Gastrocnemius medialis (tissue), 4 donors: ENCODE results near the gene TFDP2.

Experiments used
- POLR2A ChIP-seq, 2 donors: fragments of 450-650 bp; IDR thresholded peaks; one replicate each; pipeline ENCODE4 v1.6.1; 2017; ENCODE audit warnings: antibody characterized with exemption in 2 of 2, mild to moderate bottlenecking in 2 of 2, moderate library complexity in 2 of 2
- TF ChIP-seq, protein P1 (sequence below), 5 experiments: fragments of 450-650 bp in 3 of 5; fragments of 200-600 bp in 2 of 5; sonication (generic) in 2 of 5; IDR thresholded peaks in 4 of 5; conservative IDR thresholded peaks in 1 of 5; 1 replicate in 4 of 5; 2 replicates in 1 of 5; pipeline ENCODE4 v1.5.1; 2016 to 2019; ENCODE audit warnings: antibody characterized with exemption in 5 of 5, mild to moderate bottlenecking in 3 of 5, moderate library complexity in 3 of 5

DNA sequence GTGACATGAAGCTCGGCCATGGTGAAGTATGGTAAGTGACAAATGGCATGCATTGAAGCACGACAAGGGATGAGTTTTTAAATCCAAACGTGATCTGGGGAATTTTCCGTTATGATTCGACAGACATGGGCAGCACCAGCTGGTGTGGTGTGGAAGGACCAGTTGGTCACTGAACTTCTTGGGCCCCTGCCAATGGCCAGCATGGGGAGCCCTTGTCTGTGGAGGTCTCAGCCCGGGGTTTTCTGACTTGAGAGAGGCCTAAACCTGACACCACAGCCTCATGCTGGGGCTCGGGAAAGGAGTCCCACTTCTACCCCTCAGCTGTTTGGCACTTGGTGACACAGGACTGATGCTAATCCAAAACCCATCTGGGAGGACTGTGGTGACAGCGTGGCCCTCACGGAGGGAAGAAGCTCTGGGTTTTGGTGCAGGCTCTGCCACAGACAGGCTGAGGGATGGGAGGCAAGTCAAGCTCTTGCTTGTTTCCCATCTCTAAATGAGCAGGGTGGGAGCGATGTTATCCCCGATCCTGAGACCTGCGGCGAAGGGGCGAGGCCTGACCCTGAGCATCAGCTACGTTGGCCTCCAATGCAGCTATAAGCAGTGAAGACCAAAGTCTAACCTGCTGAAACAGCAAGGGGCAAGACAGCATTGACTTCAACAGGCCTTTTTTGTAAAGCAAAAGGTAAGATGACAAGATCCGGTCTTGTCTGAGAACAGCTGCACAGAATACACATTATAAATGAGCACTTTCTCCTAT is 203.4 kb downstream of the TFDP2 start:
- TF ChIP-seq, protein P1, sequence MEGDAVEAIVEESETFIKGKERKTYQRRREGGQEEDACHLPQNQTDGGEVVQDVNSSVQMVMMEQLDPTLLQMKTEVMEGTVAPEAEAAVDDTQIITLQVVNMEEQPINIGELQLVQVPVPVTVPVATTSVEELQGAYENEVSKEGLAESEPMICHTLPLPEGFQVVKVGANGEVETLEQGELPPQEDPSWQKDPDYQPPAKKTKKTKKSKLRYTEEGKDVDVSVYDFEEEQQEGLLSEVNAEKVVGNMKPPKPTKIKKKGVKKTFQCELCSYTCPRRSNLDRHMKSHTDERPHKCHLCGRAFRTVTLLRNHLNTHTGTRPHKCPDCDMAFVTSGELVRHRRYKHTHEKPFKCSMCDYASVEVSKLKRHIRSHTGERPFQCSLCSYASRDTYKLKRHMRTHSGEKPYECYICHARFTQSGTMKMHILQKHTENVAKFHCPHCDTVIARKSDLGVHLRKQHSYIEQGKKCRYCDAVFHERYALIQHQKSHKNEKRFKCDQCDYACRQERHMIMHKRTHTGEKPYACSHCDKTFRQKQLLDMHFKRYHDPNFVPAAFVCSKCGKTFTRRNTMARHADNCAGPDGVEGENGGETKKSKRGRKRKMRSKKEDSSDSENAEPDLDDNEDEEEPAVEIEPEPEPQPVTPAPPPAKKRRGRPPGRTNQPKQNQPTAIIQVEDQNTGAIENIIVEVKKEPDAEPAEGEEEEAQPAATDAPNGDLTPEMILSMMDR (IDR thresholded peaks at IDR 0.05 in 4 of 5, conservative IDR thresholded peaks at IDR 0.05 in 1 of 5), result no peak
- TF ChIP-seq POLR2A (IDR thresholded peaks at IDR 0.05), result no peak
